AG10803 (cell line): Measurements from ENCODE around the gene PDE6A.

Experiments
- DNase-seq: peaks from one replicate; pipeline ENCODE4 v3.0.0; 2010; ENCODE audit warnings: low read depth
- H3K4me3 ChIP-seq: 2 replicates; pipeline ENCODE4 v1.5.1; 2011; ENCODE audit warnings: mild to moderate bottlenecking, low read length, control low read depth
- TF ChIP-seq, protein P1 (sequence below): conservative IDR thresholded peaks from 2 replicates; pipeline ENCODE4 v1.5.1; 2011; ENCODE audit warnings: mild to moderate bottlenecking, low read length, control low read depth, inconsistent platforms

Gene PDE6A

DNA sequence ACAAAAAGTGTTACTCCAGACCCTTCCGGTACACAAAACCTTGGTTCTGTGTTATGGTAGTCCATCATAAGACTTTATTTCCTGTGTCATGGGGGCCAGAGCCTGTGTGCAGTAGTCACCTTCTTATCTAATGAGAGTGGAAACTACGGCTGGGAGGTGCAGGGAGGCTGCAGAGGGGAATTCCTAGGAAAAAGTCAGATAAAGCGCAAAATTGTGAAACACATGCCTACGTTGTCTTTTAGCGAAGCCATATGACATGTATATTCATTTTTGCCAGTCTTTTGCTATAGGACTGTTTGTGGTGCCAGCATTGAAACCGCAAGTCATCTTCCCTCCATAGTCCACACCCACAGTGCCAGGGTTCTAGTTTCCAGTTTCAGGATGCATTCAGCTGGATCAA lies 133.7 kb downstream of the PDE6A start:
- H3K4me3 ChIP-seq = no peak overlapping the region
- DNase-seq = no peak
- TF ChIP-seq, protein P1, sequence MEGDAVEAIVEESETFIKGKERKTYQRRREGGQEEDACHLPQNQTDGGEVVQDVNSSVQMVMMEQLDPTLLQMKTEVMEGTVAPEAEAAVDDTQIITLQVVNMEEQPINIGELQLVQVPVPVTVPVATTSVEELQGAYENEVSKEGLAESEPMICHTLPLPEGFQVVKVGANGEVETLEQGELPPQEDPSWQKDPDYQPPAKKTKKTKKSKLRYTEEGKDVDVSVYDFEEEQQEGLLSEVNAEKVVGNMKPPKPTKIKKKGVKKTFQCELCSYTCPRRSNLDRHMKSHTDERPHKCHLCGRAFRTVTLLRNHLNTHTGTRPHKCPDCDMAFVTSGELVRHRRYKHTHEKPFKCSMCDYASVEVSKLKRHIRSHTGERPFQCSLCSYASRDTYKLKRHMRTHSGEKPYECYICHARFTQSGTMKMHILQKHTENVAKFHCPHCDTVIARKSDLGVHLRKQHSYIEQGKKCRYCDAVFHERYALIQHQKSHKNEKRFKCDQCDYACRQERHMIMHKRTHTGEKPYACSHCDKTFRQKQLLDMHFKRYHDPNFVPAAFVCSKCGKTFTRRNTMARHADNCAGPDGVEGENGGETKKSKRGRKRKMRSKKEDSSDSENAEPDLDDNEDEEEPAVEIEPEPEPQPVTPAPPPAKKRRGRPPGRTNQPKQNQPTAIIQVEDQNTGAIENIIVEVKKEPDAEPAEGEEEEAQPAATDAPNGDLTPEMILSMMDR = no peak

DNA sequence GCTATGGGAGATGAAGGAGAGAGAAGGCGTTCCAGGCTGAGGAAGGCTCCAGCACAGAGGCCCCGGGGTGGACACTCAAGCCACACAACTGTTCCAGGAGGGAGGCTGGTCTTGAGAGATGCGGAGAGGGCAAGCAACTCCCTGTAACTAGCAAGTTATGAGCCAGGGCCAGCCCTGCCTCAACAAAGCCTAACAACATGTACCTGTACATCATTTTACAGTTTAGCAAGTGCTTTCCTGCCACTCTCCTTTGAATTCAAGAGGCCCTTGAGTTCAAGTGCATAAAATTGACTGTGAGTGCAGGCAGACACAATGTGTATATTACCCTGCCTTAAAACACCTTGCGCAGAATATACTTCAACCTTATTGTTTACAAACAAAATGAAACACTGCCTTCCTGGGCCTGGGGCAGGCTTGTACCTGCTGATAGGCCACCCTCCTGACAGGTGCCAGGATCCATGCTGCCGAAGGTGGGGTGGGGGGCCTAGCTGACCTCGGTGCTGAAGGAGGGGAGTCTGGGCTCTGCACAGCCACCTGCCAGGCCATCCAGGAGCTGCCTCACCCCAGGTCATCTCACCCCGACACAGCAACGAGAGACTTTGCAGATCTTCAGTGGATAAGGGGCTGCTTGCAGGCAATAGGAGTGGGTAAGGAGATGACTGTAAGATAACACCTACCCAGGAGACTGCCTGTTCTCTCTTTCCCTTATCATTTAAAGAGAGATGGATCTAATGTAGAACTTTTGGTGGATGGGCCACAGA lies 134.5 kb downstream of the PDE6A start:
- H3K4me3 ChIP-seq = no peak overlapping the region
- TF ChIP-seq, protein P1 = no peak
- DNase-seq = no peak

DNA sequence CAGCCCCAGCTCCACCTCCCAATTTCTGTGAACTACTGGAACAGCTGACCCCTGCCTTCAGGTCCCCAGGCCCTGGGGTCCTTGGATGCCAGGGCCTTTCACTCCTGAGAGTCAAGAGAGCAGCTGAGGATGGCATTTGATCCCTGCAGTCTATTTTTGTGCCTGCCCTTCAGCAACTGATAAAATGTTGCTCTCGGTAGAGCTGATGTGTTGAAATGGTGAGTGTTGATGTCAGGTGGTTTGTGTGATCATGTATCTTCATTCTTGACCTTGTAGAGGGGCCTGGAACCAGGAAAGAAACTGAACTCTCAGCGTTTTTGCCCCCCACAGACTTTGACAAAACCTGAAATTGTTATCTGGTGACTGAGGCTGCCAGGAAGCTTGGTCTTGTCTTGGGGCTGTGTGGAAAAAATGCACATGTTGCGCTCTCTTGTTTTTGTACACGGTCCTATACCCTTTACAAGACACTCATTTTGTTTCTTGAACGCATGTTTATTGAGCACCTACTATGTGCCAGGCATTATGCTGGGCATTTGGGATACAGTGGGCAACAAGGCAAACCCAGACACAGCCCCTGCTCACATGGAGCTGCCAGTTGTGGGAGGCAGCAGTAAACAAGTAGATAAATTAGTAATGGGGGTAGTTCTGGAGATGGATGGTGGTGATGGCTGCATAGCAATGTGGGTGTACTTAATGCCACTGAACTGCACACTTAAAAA lies 136.2 kb downstream of the PDE6A start:
- no peak overlapping the region for H3K4me3 ChIP-seq
- TF ChIP-seq, protein P1 = no peak
- DNase-seq = no peak
